HEK293T (cell line): ENCODE data around the gene PIEZO2.

Experiments used
- CTCF ChIA-PET: fragments of 350-600 bp; formaldehyde crosslinking; extraction: SDS; loops from one replicate; lab custom pipeline; 2021; ENCODE audit warnings: antibody characterized with exemption, inconsistent platforms; lab: Yijun Ruan, JAX
- POLR2A ChIA-PET: fragments of 350-600 bp; formaldehyde crosslinking; extraction: SDS; loops from one replicate; lab custom pipeline; 2020; ENCODE audit warnings: antibody characterized with exemption, inconsistent platforms; lab: Yijun Ruan, JAX
- DNase-seq: peaks from one replicate; pipeline ENCODE4 v3.0.0; 2012; ENCODE audit warnings: mixed read lengths; ENCODE audit errors: extremely low spot score
- ARNT ChIP-seq: fragments of 450-650 bp; IDR thresholded peaks from 2 replicates; pipeline ENCODE4 v1.6.1; 2017; ENCODE audit warnings: mild to moderate bottlenecking
- BHLHE40 ChIP-seq: fragments of 450-650 bp; IDR thresholded peaks from 2 replicates; pipeline ENCODE4 v1.6.1; 2016; ENCODE audit warnings: mild to moderate bottlenecking, moderate library complexity, borderline replicate concordance
- CTBP1 ChIP-seq: fragments of 450-650 bp; IDR thresholded peaks from 2 replicates; pipeline ENCODE4 v1.6.1; 2016; ENCODE audit warnings: borderline replicate concordance
- ELF4 ChIP-seq: fragments of 450-650 bp; IDR thresholded peaks from 2 replicates; pipeline ENCODE4 v1.6.1; 2017; ENCODE audit warnings: antibody characterized with exemption
- FOXA1 ChIP-seq: fragments of 450-650 bp; IDR thresholded peaks from 2 replicates; pipeline ENCODE4 v1.6.1; 2016; ENCODE audit warnings: mild to moderate bottlenecking
- FOXK2 ChIP-seq: fragments of 450-650 bp; IDR thresholded peaks from 2 replicates; pipeline ENCODE4 v1.6.1; 2016; ENCODE audit warnings: mild to moderate bottlenecking
- FOXM1 ChIP-seq: fragments of 450-650 bp; IDR thresholded peaks from 2 replicates; pipeline ENCODE4 v1.6.1; 2017; ENCODE audit warnings: mild to moderate bottlenecking, borderline replicate concordance
- HDGF ChIP-seq: fragments of 450-650 bp; IDR thresholded peaks from 2 replicates; pipeline ENCODE4 v1.6.1; 2017; ENCODE audit warnings: antibody characterized with exemption, borderline replicate concordance
- L3MBTL2 ChIP-seq: fragments of 450-650 bp; conservative IDR thresholded peaks from 2 replicates; pipeline ENCODE4 v1.6.1; 2016; ENCODE audit warnings: mild to moderate bottlenecking
- LEF1 ChIP-seq: fragments of 450-650 bp; IDR thresholded peaks from 2 replicates; pipeline ENCODE4 v1.6.1; 2017; ENCODE audit warnings: mild to moderate bottlenecking, borderline replicate concordance
- NFRKB ChIP-seq: fragments of 450-650 bp; IDR thresholded peaks from 2 replicates; pipeline ENCODE4 v1.6.1; 2016; ENCODE audit warnings: mild to moderate bottlenecking, moderate library complexity
- PKNOX1 ChIP-seq: fragments of 450-650 bp; IDR thresholded peaks from 2 replicates; pipeline ENCODE4 v1.6.1; 2016
- SP1 ChIP-seq: fragments of 450-650 bp; IDR thresholded peaks from 2 replicates; pipeline ENCODE4 v1.6.1; 2017
- SUZ12 ChIP-seq: fragments of 450-650 bp; IDR thresholded peaks from 2 replicates; pipeline ENCODE4 v1.6.1; 2016; ENCODE audit warnings: mild to moderate bottlenecking
- TARDBP ChIP-seq: fragments of 450-650 bp; IDR thresholded peaks from 2 replicates; pipeline ENCODE4 v1.6.1; 2016
- ZNF384 ChIP-seq: fragments of 450-650 bp; IDR thresholded peaks from 2 replicates; pipeline ENCODE4 v1.6.1; 2016

Gene PIEZO2

GRCh38 chr18:11147371-11147951 lies 1.9 kb downstream of the PIEZO2 start:
- ChIA-PET POLR2A (no interaction called here), CTCF (no interaction called here)
- DNase-seq: no peak
- no peak for TF ChIP-seq FOXM1
- no peak for TF ChIP-seq LEF1
- no peak for TF ChIP-seq FOXA1
- no peak for TF ChIP-seq HDGF

GRCh38 chr18:11146947-11147345 lies 2.4 kb downstream of the PIEZO2 start:
- CTCF ChIA-PET: no interaction called here
- DNase-seq: no peak
- POLR2A ChIA-PET: no interaction called here
- no peak for TF ChIP-seq PKNOX1
- no peak for TF ChIP-seq HDGF
- no peak for TF ChIP-seq SUZ12
- no peak for TF ChIP-seq FOXA1
- no peak for TF ChIP-seq NFRKB
- no peak for TF ChIP-seq FOXK2
- TF ChIP-seq LEF1: no peak
- TF ChIP-seq TARDBP: no peak
- TF ChIP-seq BHLHE40: no peak
- no peak for TF ChIP-seq ELF4
- no peak for TF ChIP-seq ZNF384
- TF ChIP-seq CTBP1: no peak
- TF ChIP-seq ARNT: no peak

GRCh38 chr18:11146238-11146946 lies 3.0 kb downstream of the PIEZO2 start:
- ChIA-PET CTCF (no interaction called here), POLR2A (no interaction called here)
- no peak for TF ChIP-seq BHLHE40
- TF ChIP-seq SUZ12: no peak
- DNase-seq: no peak

- CTCF ChIA-PET: no interaction called here
- no peak for TF ChIP-seq FOXM1
- TF ChIP-seq NFRKB: no peak
- TF ChIP-seq SUZ12: no peak
- TF ChIP-seq SP1: no peak
- no peak for TF ChIP-seq FOXK2
- TF ChIP-seq BHLHE40: no peak
- no peak for TF ChIP-seq PKNOX1
- TF ChIP-seq HDGF: no peak
- TF ChIP-seq CTBP1: no peak
- TF ChIP-seq ZNF384: no peak
- DNase-seq: no peak
- POLR2A ChIA-PET: no interaction called here
Measured at GRCh38 chr18:11145413-11146191, 3.8 kb downstream of the PIEZO2 start.

GRCh38 chr18:11137400-11137799 lies 12.0 kb downstream of the PIEZO2 start:
- CTCF ChIA-PET: no interaction called here
- DNase-seq: no peak
- TF ChIP-seq L3MBTL2: no peak
- no peak for TF ChIP-seq SP1
- TF ChIP-seq SUZ12: no peak
- no peak for TF ChIP-seq ZNF384
- TF ChIP-seq FOXA1: no peak
- TF ChIP-seq TARDBP: no peak
- POLR2A ChIA-PET: interaction anchor here (1.5 kb wide), 1 partner anchor 12 kb away, joined by 4 read pairs; the partner anchor contains the start of gene PIEZO2

- ChIA-PET POLR2A (no interaction called here), CTCF (no interaction called here)
- no peak for TF ChIP-seq TARDBP
- TF ChIP-seq SP1: no peak
- TF ChIP-seq HDGF: no peak
- no peak for TF ChIP-seq FOXA1
- TF ChIP-seq L3MBTL2: no peak
- TF ChIP-seq FOXK2: no peak
- no peak for TF ChIP-seq FOXM1
- TF ChIP-seq SUZ12: no peak
- TF ChIP-seq ZNF384: no peak
- no peak for TF ChIP-seq LEF1
- TF ChIP-seq BHLHE40: no peak
- no peak for TF ChIP-seq PKNOX1
- TF ChIP-seq ARNT: no peak
- TF ChIP-seq CTBP1: no peak
- no peak for TF ChIP-seq NFRKB
- TF ChIP-seq ELF4: no peak
- no peak for DNase-seq
Measured at GRCh38 chr18:11136241-11136640, 13.1 kb downstream of the PIEZO2 start.
